ENCODE measurements around the gene APBA1. TPM values are rescaled to one million over a fixed set of nuclear protein-coding genes. Genes with fewer than 3 reads are reported as not detected.

APBA1 gene
- polyA plus RNA-seq, 1 experiment = 4.6 TPM

GRCh38 chr9:69647804-69648203 lies 24.4 kb downstream of the APBA1 start:
- no peaks in the 10 kb centered on the region for H3K36me3 ChIP-seq (ENCODE audit: control insufficient read depth, insufficient read depth, low read length)
- H3K4me3 ChIP-seq (ENCODE audit: low read depth, low read length) = no peak overlapping the region
- H3K27me3 ChIP-seq (ENCODE audit: control insufficient read depth, insufficient read depth, low read length) = no peaks in the 10 kb centered on the region
- no peak for DNase-seq (ENCODE audit: low read depth)
- ChIA-PET POLR2A (no interaction called here), CTCF (interaction anchor here (0.7 to 1.2 kb wide), 4 partner anchors 12 to 267 kb away, joined by 3 to 4 read pairs (median 3); partner anchors contain the start of gene APBA1)
- TF ChIP-seq, protein P1, sequence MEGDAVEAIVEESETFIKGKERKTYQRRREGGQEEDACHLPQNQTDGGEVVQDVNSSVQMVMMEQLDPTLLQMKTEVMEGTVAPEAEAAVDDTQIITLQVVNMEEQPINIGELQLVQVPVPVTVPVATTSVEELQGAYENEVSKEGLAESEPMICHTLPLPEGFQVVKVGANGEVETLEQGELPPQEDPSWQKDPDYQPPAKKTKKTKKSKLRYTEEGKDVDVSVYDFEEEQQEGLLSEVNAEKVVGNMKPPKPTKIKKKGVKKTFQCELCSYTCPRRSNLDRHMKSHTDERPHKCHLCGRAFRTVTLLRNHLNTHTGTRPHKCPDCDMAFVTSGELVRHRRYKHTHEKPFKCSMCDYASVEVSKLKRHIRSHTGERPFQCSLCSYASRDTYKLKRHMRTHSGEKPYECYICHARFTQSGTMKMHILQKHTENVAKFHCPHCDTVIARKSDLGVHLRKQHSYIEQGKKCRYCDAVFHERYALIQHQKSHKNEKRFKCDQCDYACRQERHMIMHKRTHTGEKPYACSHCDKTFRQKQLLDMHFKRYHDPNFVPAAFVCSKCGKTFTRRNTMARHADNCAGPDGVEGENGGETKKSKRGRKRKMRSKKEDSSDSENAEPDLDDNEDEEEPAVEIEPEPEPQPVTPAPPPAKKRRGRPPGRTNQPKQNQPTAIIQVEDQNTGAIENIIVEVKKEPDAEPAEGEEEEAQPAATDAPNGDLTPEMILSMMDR (IDR thresholded peaks at IDR 0.05; ENCODE audit: insufficient read depth, low read depth, low read length) = no peak

DNA sequence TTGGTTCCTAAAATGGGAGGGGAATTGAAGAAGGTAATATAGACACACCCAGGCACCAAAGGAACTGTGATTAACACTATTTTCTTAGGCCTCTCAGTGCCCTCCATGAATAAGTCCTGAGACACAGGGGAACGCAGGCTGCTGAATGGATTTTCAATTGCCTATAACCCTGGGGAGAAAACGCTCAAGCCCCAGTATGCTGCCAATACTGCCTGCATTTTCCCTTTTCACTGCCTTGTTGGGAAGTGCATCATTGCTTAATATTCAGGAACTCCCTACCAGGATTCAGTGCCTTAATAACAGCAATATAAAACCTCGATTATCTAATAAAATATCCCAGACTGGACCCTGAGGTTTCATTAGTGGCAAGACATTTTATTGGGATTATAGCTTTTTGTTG lies 25.4 kb downstream of the APBA1 start:
- H3K27me3 ChIP-seq (ENCODE audit: control insufficient read depth, insufficient read depth, low read length) = no peaks in the 10 kb centered on the region
- ChIA-PET CTCF (interaction anchor here (1.0 kb wide), 1 partner anchor 25 kb away, joined by 4 read pairs; the partner anchor contains the start of gene APBA1), POLR2A (no interaction called here)
- no peaks in the 10 kb centered on the region for H3K36me3 ChIP-seq (ENCODE audit: control insufficient read depth, insufficient read depth, low read length)
- TF ChIP-seq, protein P1 (IDR thresholded peaks at IDR 0.05; ENCODE audit: insufficient read depth, low read depth, low read length) = no peak
- DNase-seq (ENCODE audit: low read depth) = no peak
- H3K4me3 ChIP-seq (ENCODE audit: low read depth, low read length) = no peak overlapping the region

GRCh38 chr9:69645488-69645887 lies 26.7 kb downstream of the APBA1 start:
- TF ChIP-seq, protein P1 (IDR thresholded peaks at IDR 0.05; ENCODE audit: insufficient read depth, low read depth, low read length) = no peak
- Histone ChIP-seq H3K27me3 (ENCODE audit: control insufficient read depth, insufficient read depth, low read length) (no peaks in the 10 kb centered on the region), H3K4me3 (ENCODE audit: low read depth, low read length) (no peak overlapping the region), H3K36me3 (ENCODE audit: control insufficient read depth, insufficient read depth, low read length) (no peaks in the 10 kb centered on the region)
- ChIA-PET CTCF (interaction anchor here (1.5 kb wide), 1 partner anchor 31 kb away, joined by 3 read pairs; no protein-coding TSS in a partner anchor), POLR2A (no interaction called here)
- DNase-seq (ENCODE audit: low read depth) = no peak

DNA sequence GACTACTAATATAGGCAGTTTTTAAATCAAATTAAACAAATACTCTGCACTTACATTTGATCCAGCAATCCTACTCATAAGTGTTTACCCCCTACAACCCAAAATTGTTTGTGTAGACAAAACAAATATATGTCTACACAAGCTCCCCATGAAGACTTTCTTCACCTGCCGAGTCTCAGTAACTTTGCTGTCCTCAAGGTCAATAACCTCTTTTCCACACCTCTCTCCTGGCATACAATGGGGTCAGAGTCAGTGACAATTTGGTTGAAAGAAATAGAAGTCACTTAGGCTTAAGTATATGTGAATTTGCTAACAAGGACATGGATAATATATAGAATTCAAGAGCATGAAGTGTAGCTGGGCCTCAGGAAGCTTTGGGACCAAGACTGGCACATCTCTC lies 29.1 kb downstream of the APBA1 start:
- no peak for DNase-seq (ENCODE audit: low read depth)
- no peak overlapping the region for H3K4me3 ChIP-seq (ENCODE audit: low read depth, low read length)
- no peaks in the 10 kb centered on the region for H3K27me3 ChIP-seq (ENCODE audit: control insufficient read depth, insufficient read depth, low read length)
- CTCF ChIA-PET = interaction anchor here (0.9 kb wide), 2 partner anchors 12 to 18 kb away, joined by 3 read pairs; no protein-coding TSS in a partner anchor
- TF ChIP-seq, protein P1 (IDR thresholded peaks at IDR 0.05; ENCODE audit: insufficient read depth, low read depth, low read length) = no peak
- POLR2A ChIA-PET = no interaction called here
- H3K36me3 ChIP-seq (ENCODE audit: control insufficient read depth, insufficient read depth, low read length) = no peaks in the 10 kb centered on the region

GRCh38 chr9:69637817-69638200 lies 34.4 kb downstream of the APBA1 start:
- Histone ChIP-seq H3K27me3 (ENCODE audit: control insufficient read depth, insufficient read depth, low read length) (no peaks in the 10 kb centered on the region), H3K36me3 (ENCODE audit: control insufficient read depth, insufficient read depth, low read length) (no peaks in the 10 kb centered on the region), H3K4me3 (ENCODE audit: low read depth, low read length) (no peak overlapping the region)
- DNase-seq (ENCODE audit: low read depth) = peak; percentile 24
- ChIA-PET POLR2A (no interaction called here), CTCF (no interaction called here)
- TF ChIP-seq, protein P1 (IDR thresholded peaks at IDR 0.05; ENCODE audit: insufficient read depth, low read depth, low read length) = no peak

Data from BJ (cell line).